ENCODE data around the gene FFAR3. TPM values are rescaled to one million over a fixed set of nuclear protein-coding genes. Genes with fewer than 3 reads are reported as not detected.

Gene FFAR3
- total and polyA plus RNA-seq, 2 donors (not counting 3 experiments of a cell fraction or from before 2014, with no cell fraction given): not detected

DNA sequence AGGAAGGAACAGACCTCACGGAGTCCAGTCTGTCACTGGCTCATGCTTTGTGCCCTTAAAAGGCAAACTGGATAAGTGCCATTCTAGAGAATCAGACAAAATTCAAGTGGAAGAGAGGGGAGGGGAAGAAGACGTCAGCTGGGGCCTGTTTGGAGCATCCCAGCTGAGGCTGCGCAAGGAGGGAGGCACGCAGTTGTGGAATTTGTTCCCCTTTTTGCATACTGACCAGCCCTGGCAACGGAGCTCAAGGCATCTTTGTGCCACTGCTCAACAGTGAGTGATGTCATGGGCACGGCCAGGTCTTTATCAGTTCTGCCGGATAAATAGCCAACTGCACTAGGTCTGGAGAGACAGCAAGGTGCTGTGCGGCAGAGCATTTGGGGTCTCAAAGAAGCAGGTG, 12.5 kb downstream of the FFAR3 start, which contains the start of gene GPR42:
TSS of gene GPR42 (plus strand) at position 347 of the 400 bp plus-strand sequence. CDS start 292 bp downstream, outside the sequence.
- Histone ChIP-seq H4K20me1 (replicated peaks; ENCODE audit: control insufficient read depth, extremely low read depth, insufficient read depth, low read length) (no peaks in the 10 kb centered on the region), H3K4me2 (ENCODE audit: insufficient read depth, low read length) (no peak within 1 kb of the TSS), H2AFZ (ENCODE audit: low read depth, low read length) (no peak within 1 kb of the TSS), H3K9me3 (replicated peaks; ENCODE audit: control insufficient read depth, insufficient read depth, low read length) (no peaks in the 10 kb centered on the region), H3K27me3 (ENCODE audit: control insufficient read depth in 2 of 2, insufficient read depth in 2 of 2, low read length in 2 of 2) (peaks cover 2 to 3% of the 10 kb centered on the region in 2 experiments), H3K4me1 (ENCODE audit: control insufficient read depth, extremely low read depth, insufficient read depth, low read length) (no peaks in the 10 kb centered on the region), H3K4me3 (replicated peaks in 1 of 3; ENCODE audit: insufficient read depth in 1 of 3, low read depth in 1 of 3, low read length in 3 of 3) (no peak within 1 kb of the TSS), H3K79me2 (ENCODE audit: control insufficient read depth, insufficient read depth, low read length) (no peaks in the 10 kb centered on the region), H3K9ac (replicated peaks; ENCODE audit: extremely low read depth, insufficient read depth, low read length) (no peak within 1 kb of the TSS), H3K27ac (ENCODE audit: insufficient read depth, low read depth, low read length) (no peak within 1 kb of the TSS), H3K9me1 (replicated peaks; ENCODE audit: control insufficient read depth, extremely low read depth, insufficient read depth, low read length) (no peaks in the 10 kb centered on the region), H3K36me3 (ENCODE audit: control insufficient read depth in 2 of 2, extremely low read depth in 1 of 2, insufficient read depth in 2 of 2, low read length in 2 of 2) (no peaks in the 10 kb centered on the region)
- no peak for FAIRE-seq
- ChIA-PET CTCF (no interaction called here), POLR2A (no interaction called here)
- intact Hi-C loops (cut with micrococcal nuclease) (no loop called here), dilution Hi-C loops (cut with MboI; ENCODE audit: extremely low pct_ligation_motif_present, low sequenced_read_pairs) (no loop called here)
- TF ChIP-seq POLR2A (IDR thresholded peaks at IDR 0.05; ENCODE audit: low read depth, low read length): no peak
- no peak for TF ChIP-seq FOS (IDR thresholded peaks at IDR 0.05; ENCODE audit: borderline replicate concordance, insufficient read depth, low read length)
- no peak for TF ChIP-seq GATA2 (IDR thresholded peaks at IDR 0.05; ENCODE audit: insufficient read depth, insufficient read length, low read depth, low read length)
- TF ChIP-seq POLR2AphosphoS5 (IDR thresholded peaks at IDR 0.05; ENCODE audit: insufficient read depth, low read depth, low read length): no peak
- TF ChIP-seq, protein P1, sequence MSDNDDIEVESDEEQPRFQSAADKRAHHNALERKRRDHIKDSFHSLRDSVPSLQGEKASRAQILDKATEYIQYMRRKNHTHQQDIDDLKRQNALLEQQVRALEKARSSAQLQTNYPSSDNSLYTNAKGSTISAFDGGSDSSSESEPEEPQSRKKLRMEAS (IDR thresholded peaks at IDR 0.05; ENCODE audit: insufficient read depth, insufficient read length): no peak
- no peak for TF ChIP-seq MYC (IDR thresholded peaks at IDR 0.05; ENCODE audit: low read depth, low read length)
- BruUV-seq (replicated peaks): no TSS peak
- no peak for DNase-seq (ENCODE audit: low read depth, low spot score)

DNA sequence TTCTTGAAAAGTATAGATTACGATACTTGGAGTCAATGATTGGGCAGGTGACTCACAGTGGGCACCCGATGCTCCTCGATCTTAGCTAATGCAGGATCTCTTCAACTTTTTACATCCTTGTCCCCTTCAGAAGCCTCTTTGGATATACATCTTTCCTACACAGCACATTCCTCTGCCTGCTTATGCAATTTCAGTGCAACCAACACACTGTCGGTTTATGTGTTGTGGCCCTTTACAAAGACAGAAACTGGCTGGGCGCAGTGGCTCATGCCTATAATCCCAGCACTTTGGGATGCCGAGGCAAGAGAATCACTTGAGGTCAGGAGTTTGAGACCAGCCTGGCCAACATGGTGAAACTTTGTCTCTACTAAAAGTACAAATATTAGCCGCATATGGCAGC, 15.2 kb downstream of the FFAR3 start:
- Histone ChIP-seq H3K4me2 (ENCODE audit: insufficient read depth, low read length) (no peak overlapping the region), H3K4me1 (ENCODE audit: control insufficient read depth, extremely low read depth, insufficient read depth, low read length) (no peaks in the 10 kb centered on the region), H3K27me3 (ENCODE audit: control insufficient read depth in 2 of 2, insufficient read depth in 2 of 2, low read length in 2 of 2) (peaks cover 0 to 3% of the 10 kb centered on the region in 2 experiments), H2AFZ (ENCODE audit: low read depth, low read length) (no peak overlapping the region), H4K20me1 (replicated peaks; ENCODE audit: control insufficient read depth, extremely low read depth, insufficient read depth, low read length) (no peaks in the 10 kb centered on the region), H3K9me3 (replicated peaks; ENCODE audit: control insufficient read depth, insufficient read depth, low read length) (no peaks in the 10 kb centered on the region), H3K9ac (replicated peaks; ENCODE audit: extremely low read depth, insufficient read depth, low read length) (no peak overlapping the region), H3K27ac (ENCODE audit: insufficient read depth, low read depth, low read length) (no peak overlapping the region), H3K79me2 (ENCODE audit: control insufficient read depth, insufficient read depth, low read length) (no peaks in the 10 kb centered on the region), H3K36me3 (ENCODE audit: control insufficient read depth in 2 of 2, extremely low read depth in 1 of 2, insufficient read depth in 2 of 2, low read length in 2 of 2) (no peaks in the 10 kb centered on the region), H3K9me1 (replicated peaks; ENCODE audit: control insufficient read depth, extremely low read depth, insufficient read depth, low read length) (no peaks in the 10 kb centered on the region), H3K4me3 (replicated peaks in 1 of 3; ENCODE audit: insufficient read depth in 1 of 3, low read depth in 1 of 3, low read length in 3 of 3) (no peak overlapping the region)
- no peak for FAIRE-seq
- intact Hi-C loops (cut with micrococcal nuclease) (no loop called here), dilution Hi-C loops (cut with MboI; ENCODE audit: extremely low pct_ligation_motif_present, low sequenced_read_pairs) (no loop called here)
- ChIA-PET CTCF (no interaction called here), POLR2A (no interaction called here)
- no peak for DNase-seq (ENCODE audit: low read depth, low spot score)
- no TSS peak for BruUV-seq (replicated peaks)
- TF ChIP-seq MYC (IDR thresholded peaks at IDR 0.05; ENCODE audit: low read depth, low read length): no peak
- TF ChIP-seq, protein P2, sequence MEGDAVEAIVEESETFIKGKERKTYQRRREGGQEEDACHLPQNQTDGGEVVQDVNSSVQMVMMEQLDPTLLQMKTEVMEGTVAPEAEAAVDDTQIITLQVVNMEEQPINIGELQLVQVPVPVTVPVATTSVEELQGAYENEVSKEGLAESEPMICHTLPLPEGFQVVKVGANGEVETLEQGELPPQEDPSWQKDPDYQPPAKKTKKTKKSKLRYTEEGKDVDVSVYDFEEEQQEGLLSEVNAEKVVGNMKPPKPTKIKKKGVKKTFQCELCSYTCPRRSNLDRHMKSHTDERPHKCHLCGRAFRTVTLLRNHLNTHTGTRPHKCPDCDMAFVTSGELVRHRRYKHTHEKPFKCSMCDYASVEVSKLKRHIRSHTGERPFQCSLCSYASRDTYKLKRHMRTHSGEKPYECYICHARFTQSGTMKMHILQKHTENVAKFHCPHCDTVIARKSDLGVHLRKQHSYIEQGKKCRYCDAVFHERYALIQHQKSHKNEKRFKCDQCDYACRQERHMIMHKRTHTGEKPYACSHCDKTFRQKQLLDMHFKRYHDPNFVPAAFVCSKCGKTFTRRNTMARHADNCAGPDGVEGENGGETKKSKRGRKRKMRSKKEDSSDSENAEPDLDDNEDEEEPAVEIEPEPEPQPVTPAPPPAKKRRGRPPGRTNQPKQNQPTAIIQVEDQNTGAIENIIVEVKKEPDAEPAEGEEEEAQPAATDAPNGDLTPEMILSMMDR (IDR thresholded peaks at IDR 0.05; ENCODE audit: extremely low read depth in 1 of 2, insufficient read depth in 1 of 2, low read depth in 1 of 2, low read length in 2 of 2): no peak
- TF ChIP-seq, protein P1 (IDR thresholded peaks at IDR 0.05; ENCODE audit: insufficient read depth, insufficient read length): no peak
- no peak for TF ChIP-seq POLR2AphosphoS5 (IDR thresholded peaks at IDR 0.05; ENCODE audit: insufficient read depth, low read depth, low read length)
- TF ChIP-seq POLR2A (IDR thresholded peaks at IDR 0.05; ENCODE audit: low read depth, low read length): no peak
- TF ChIP-seq FOS (IDR thresholded peaks at IDR 0.05; ENCODE audit: borderline replicate concordance, insufficient read depth, low read length): no peak
- no peak for TF ChIP-seq JUN (IDR thresholded peaks at IDR 0.05; ENCODE audit: borderline replicate concordance, insufficient read depth, insufficient read length, low read depth)
- TF ChIP-seq GATA2 (IDR thresholded peaks at IDR 0.05; ENCODE audit: insufficient read depth, insufficient read length, low read depth, low read length): no peak
- no peak for TF ChIP-seq EZH2 (IDR thresholded peaks at IDR 0.05; ENCODE audit: borderline replicate concordance, low read depth, low read length, severe bottlenecking)

Data from endothelial cell of umbilical vein (primary cell).